ENCODE data around the gene MYL5. TPM values are rescaled to one million over a fixed set of nuclear protein-coding genes. Genes with fewer than 3 reads are reported as not detected.

MYL5 gene
- total and polyA plus RNA-seq, 8 donors, result 4.0 to 29.3 (median 5.7) TPM

GRCh38 chr4:657834-658667 lies 16.3 kb upstream of the MYL5 start:
- TF ChIP-seq CTCF (IDR thresholded peaks at IDR 0.05), result no peak
- DNase-seq, result peak in 4 of 6 donors; percentile 2 to 80 (median 40)
- WGBS, 2 donors, result 60 to 72% methylated on average over 25 to 27 of the region's 27 CpGs

GRCh38 chr4:658681-659667 lies 15.4 kb upstream of the MYL5 start:
- no peak overlapping the region for H3K4me3 ChIP-seq
- ATAC-seq (no peak), FAIRE-seq (no peak), DNase-seq (peak in 1 of 6 donors; percentile 1)
- 74 to 87% methylated on average over 32 of the region's 32 CpGs for WGBS, 2 donors
- H3K9me3 ChIP-seq, result no peaks in the 10 kb centered on the region
- H3K36me3 ChIP-seq, result no peaks in the 10 kb centered on the region
- TF ChIP-seq CTCF (IDR thresholded peaks at IDR 0.05), result no peak
- H3K4me1 ChIP-seq, result no peaks in the 10 kb centered on the region
- intact Hi-C loops (cut with DNase I), result no loop called here
- H3K27me3 ChIP-seq, result no peaks in the 10 kb centered on the region
- no peak overlapping the region for H3K27ac ChIP-seq

More at GRCh38 chr4:657834-658667, 16.3 kb upstream of the MYL5 start:
- ATAC-seq, result no peak
- Histone ChIP-seq H3K36me3 (no peaks in the 10 kb centered on the region), H3K27me3 (no peaks in the 10 kb centered on the region), H3K4me3 (no peak overlapping the region), H3K4me1 (no peaks in the 10 kb centered on the region), H3K27ac (no peak overlapping the region), H3K9me3 (no peaks in the 10 kb centered on the region)
- FAIRE-seq, result no peak
- intact Hi-C loops (cut with DNase I), result no loop called here

DNA sequence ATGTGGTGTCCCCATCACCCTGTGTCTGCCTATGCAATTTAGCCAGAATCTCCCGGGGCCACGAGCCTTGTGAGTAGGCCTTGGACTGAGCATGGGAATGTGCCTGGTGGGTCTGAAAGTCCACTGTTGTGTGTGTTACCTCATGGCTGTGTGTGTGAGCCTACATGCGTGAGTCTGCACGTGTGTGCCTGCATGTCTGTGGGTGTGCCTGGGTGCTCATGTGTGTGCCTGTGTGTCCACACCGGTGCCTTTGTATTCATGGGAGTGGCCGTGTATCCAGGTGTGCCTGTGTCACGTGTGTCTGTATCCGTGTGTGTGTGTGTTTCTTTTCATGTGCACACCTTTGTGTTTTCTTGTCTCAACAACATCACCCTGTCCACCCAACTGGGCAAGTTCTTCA lies 14.5 kb upstream of the MYL5 start:
- DNase-seq (no peak), ATAC-seq (no peak), FAIRE-seq (no peak)
- WGBS, 2 donors, result 68 to 87% methylated on average over 8 of the region's 8 CpGs
- no peaks in the 10 kb centered on the region for H3K4me1 ChIP-seq
- H3K4me3 ChIP-seq, result no peak overlapping the region
- H3K27me3 ChIP-seq, result no peaks in the 10 kb centered on the region
- H3K9me3 ChIP-seq, result no peaks in the 10 kb centered on the region
- TF ChIP-seq CTCF (IDR thresholded peaks at IDR 0.05), result no peak
- intact Hi-C loops (cut with DNase I), result no loop called here
- H3K27ac ChIP-seq, result no peak overlapping the region
- H3K36me3 ChIP-seq, result no peaks in the 10 kb centered on the region

- intact Hi-C loops (cut with DNase I), result no loop called here
- Histone ChIP-seq H3K36me3 (no peaks in the 10 kb centered on the region), H3K4me3 (no peak overlapping the region), H3K27me3 (no peaks in the 10 kb centered on the region), H3K4me1 (no peaks in the 10 kb centered on the region), H3K9me3 (no peaks in the 10 kb centered on the region), H3K27ac (no peak overlapping the region)
- FAIRE-seq, result no peak
- no peak for ATAC-seq
- DNase-seq, result peak in 1 of 6 donors; percentile 1
- no peak for TF ChIP-seq CTCF (IDR thresholded peaks at IDR 0.05)
- WGBS, 2 donors, result 75 to 92% methylated on average over 10 of the region's 10 CpGs
Observed at GRCh38 chr4:660401-660800, 13.9 kb upstream of the MYL5 start.
